K562 (cell line): Measurements from ENCODE around the gene EMC10. TPM values are rescaled to one million over a fixed set of nuclear protein-coding genes. Genes with fewer than 3 reads are reported as not detected.

Source experiments
- ATAC-seq: fragments of 200-7000 bp; cut with Tn5 transposase; 3 replicates; pipeline ENCODE4 v1.9.1; 2020; ENCODE audit warnings: moderate library complexity
- BruUV-seq: library from RNA; stranded (reverse); fragments of 400-500 nt; replicated peaks from 2 replicates; lab custom pipeline; 2021; lab: Mats Ljungman, UMichigan
- CTCF ChIA-PET: fragments of 300-600 bp; formaldehyde crosslinking; extraction: SDS; loops from one replicate; lab custom pipeline; 2021; ENCODE audit warnings: low intra/inter-chr PET ratio; lab: Yijun Ruan, JAX
- POLR2A ChIA-PET: fragments of 300-600, 350-650 bp; sonication (Branson Sonifier 250); formaldehyde crosslinking; extraction: SDS; loops from one replicate; lab custom pipeline; 2021; ENCODE audit warnings: antibody characterized with exemption, inconsistent platforms; lab: Yijun Ruan, JAX
- DNase-seq, 4 experiments: peaks; one replicate each; pipeline versions ENCODE4 v3.0.0 to v3.0.0-alpha.2; 2011 to 2018; ENCODE audit warnings: low spot score in 3 of 4, mixed read lengths in 3 of 4; ENCODE audit errors: extremely low read depth in 1 of 4
- FAIRE-seq: peaks from 2 replicates; lab custom pipeline; 2011; peaks lifted over from hg19 to GRCh38; lab: Jason Lieb, UNC
- H2AFZ ChIP-seq: 2 replicates; pipeline ENCODE4 v1.6.0; 2011; ENCODE audit warnings: low read depth, low read length, control low read depth, inconsistent platforms
- H3K27ac ChIP-seq: fragments of 200-600 bp; 3 replicates; pipeline ENCODE4 v1.8.0; 2011; ENCODE audit warnings: low read depth, mild to moderate bottlenecking, control low read depth, inconsistent platforms, low read length, moderate library complexity, mixed read lengths; ENCODE audit errors: extremely low read depth
- H3K27me3 ChIP-seq, 2 experiments: fragments of 300-600 bp in 1 of 2; 2 replicates in 1 of 2; 3 replicates in 1 of 2; pipeline versions ENCODE4 v1.6.0 to v1.8.0; 2011; ENCODE audit warnings: inconsistent platforms in 2 of 2, low read length in 2 of 2, mild to moderate bottlenecking in 1 of 2, mixed read lengths in 1 of 2, moderate library complexity in 1 of 2; ENCODE audit not compliant: control insufficient read depth in 2 of 2, insufficient read depth in 2 of 2
- H3K36me3 ChIP-seq: fragments of 300-600 bp; 3 replicates; pipeline ENCODE4 v1.8.0; 2011; ENCODE audit warnings: mild to moderate bottlenecking, low read length, inconsistent platforms; ENCODE audit not compliant: control insufficient read depth, insufficient read depth
- H3K4me1 ChIP-seq, 2 experiments: fragments of 200-600 bp in 1 of 2; replicated peaks in 1 of 2; 2 replicates in 1 of 2; 3 replicates in 1 of 2; pipeline versions ENCODE4 v1.5.1 to v1.8.0; 2011; ENCODE audit warnings: inconsistent platforms in 2 of 2, low read length in 2 of 2, mild to moderate bottlenecking in 1 of 2, mixed read lengths in 1 of 2, moderate library complexity in 1 of 2; ENCODE audit not compliant: control insufficient read depth in 2 of 2, insufficient read depth in 2 of 2
- H3K4me2 ChIP-seq: 2 replicates; pipeline ENCODE4 v1.6.1; 2011; ENCODE audit warnings: low read length, control low read depth, inconsistent platforms, mixed read lengths; ENCODE audit not compliant: insufficient read depth
- H3K4me3 ChIP-seq: fragments of 200-600 bp; sonication (generic), shearing (Covaris generic); 2 replicates; pipeline ENCODE4 v1.5.1; 2016; ENCODE audit warnings: control low read depth, inconsistent platforms
- H3K79me2 ChIP-seq: fragments of 200-600 bp; 3 replicates; pipeline ENCODE4 v1.8.0; 2011; ENCODE audit warnings: low read length, inconsistent platforms; ENCODE audit not compliant: control insufficient read depth, insufficient read depth
- H3K9ac ChIP-seq, 2 experiments: 2 replicates each; pipeline versions ENCODE4 v1.6.0 to v1.6.1; 2011; ENCODE audit warnings: low read depth in 2 of 2, low read length in 2 of 2, control low read depth in 1 of 2, inconsistent platforms in 1 of 2, mild to moderate bottlenecking in 1 of 2, mixed read lengths in 1 of 2; ENCODE audit not compliant: insufficient read depth in 1 of 2
- H3K9me1 ChIP-seq: one replicate; pipeline ENCODE4 v1.6.0; 2011; ENCODE audit warnings: inconsistent platforms, mild to moderate bottlenecking, low read length, moderate library complexity; ENCODE audit not compliant: control insufficient read depth, insufficient read depth
- H3K9me3 ChIP-seq: replicated peaks from 2 replicates; pipeline ENCODE4 v1.5.1; 2011; ENCODE audit warnings: low read depth, low read length, inconsistent platforms; ENCODE audit not compliant: control insufficient read depth, insufficient read depth
- H4K20me1 ChIP-seq: replicated peaks from 2 replicates; pipeline ENCODE4 v1.6.1; 2011; ENCODE audit warnings: low read length, inconsistent platforms, mixed read lengths; ENCODE audit not compliant: control insufficient read depth, insufficient read depth
- CC2D1A ChIP-seq: fragments of 450-650 bp; IDR thresholded peaks from 2 replicates; pipeline ENCODE4 v1.6.1; 2017; ENCODE audit warnings: mild to moderate bottlenecking
- MLLT1 ChIP-seq, 2 experiments: fragments of 450-650 bp; IDR thresholded peaks; 2 replicates each; pipeline ENCODE4 v1.6.1; 2016
- WGBS: fragments of 100-300 bp; shearing (Covaris generic); methylation state at CpG from one replicate; pipeline ENCODE4 v1.1.6; 2016; ENCODE audit warnings: low coverage, mixed read lengths; ENCODE audit not compliant: insufficient coverage; ENCODE audit errors: missing lambda C conversion rate; 5-methylcytosine and 5-hydroxymethylcytosine counted together
- in situ Hi-C: fragments of 300-500 bp; cut with MboI; formaldehyde crosslinking; loops from 4 replicates; pipeline ENCODE4 v1.15.0; 2018; ENCODE audit warnings: inconsistent platforms, mixed read lengths
- intact Hi-C: fragments of 100-400 bp; cut with micrococcal nuclease; formaldehyde crosslinking; loops from 2 replicates; pipeline ENCODE4 v1.14.2; 2022
- polyA plus RNA-seq, 8 experiments: library from polyadenylated mRNA; depleted of rRNA in 4 of 8; stranded (reverse) in 5 of 8; unstranded in 3 of 8; fragments of >200 nt; fragmentation: Nextera tagmentation in 2 of 8; fragmentation: Illumina TruSeq in 1 of 8; extraction: Ambion mirVana in 2 of 8; extraction: Trizol in 1 of 8; gene quantifications; 2 replicates each; pipeline versions ENCODE4 v1.2.1 to v1.2.3, GENCODE V29; 2011 to 2014; ENCODE audit warnings: inconsistent platforms in 1 of 8, missing spikeins in 1 of 8
- total RNA-seq, 7 experiments: library from RNA; depleted of rRNA in 6 of 7; stranded (reverse); fragments of >200 nt in 6 of 7; fragmentation: Illumina TruSeq in 2 of 7; extraction: Trizol in 2 of 7; gene quantifications; 2 replicates each; pipeline versions ENCODE4 v1.2.1 to v1.2.3, GENCODE V29; 2011 to 2021; ENCODE audit warnings: low replicate concordance in 1 of 7

The EMC10 gene
- total and polyA plus RNA-seq, 9 of the 15 experiments (the other 6 are each of a cell fraction or from before 2014, with no cell fraction given), result 1.4 to 46.0 (median 13.1) TPM

- H3K27me3 ChIP-seq, result no peaks in the 10 kb centered on the region
- no peak overlapping the region for H2AFZ ChIP-seq
- H3K9me3 ChIP-seq, result no peaks in the 10 kb centered on the region
- intact Hi-C loops (no loop called here), in situ Hi-C loops (no loop called here)
- no peak for DNase-seq
- POLR2A ChIA-PET, result interaction anchor here (1.0 kb wide), 1 partner anchor 22 kb away, joined by 5 read pairs; no protein-coding TSS in a partner anchor
- no peak overlapping the region for H3K4me2 ChIP-seq
- H3K4me1 ChIP-seq, result peaks cover 10 to 36% of the 10 kb centered on the region in 2 experiments; a peak in 4 of 5 replicates
- no peaks in the 10 kb centered on the region for H3K79me2 ChIP-seq
- no peak overlapping the region for H3K27ac ChIP-seq
- WGBS, result 36% methylated on average over 7 of the region's 7 CpGs
- H3K9ac ChIP-seq, result no peak overlapping the region; a peak in 1 of 4 replicates
- no peak for FAIRE-seq
- no peaks in the 10 kb centered on the region for H3K9me1 ChIP-seq
- TF ChIP-seq CC2D1A, result no peak
- peak in 1 of 2 experiments; percentile 48; a peak in 1 of 4 replicates for TF ChIP-seq MLLT1 (IDR thresholded peaks at IDR 0.05)
- TF ChIP-seq, all 486 proteins: peak for 1
- Histone ChIP-seq H3K4me3 (no peak overlapping the region), H3K36me3 (no peaks in the 10 kb centered on the region), H4K20me1 (no peaks in the 10 kb centered on the region)
- no peak for ATAC-seq
- no TSS peak for BruUV-seq
- CTCF ChIA-PET, result no interaction called here
Observed at GRCh38 chr19:50428772-50429463, 47.4 kb upstream of the EMC10 start.
